GM21390 (cell line): ENCODE results near the gene AP2S1.
A peak's percentile ranks its signal among the peaks of the same experiment; 100 is the strongest.
"Not testable (repeated sequence)": the region's sequence is repeated elsewhere in the genome, so short reads cannot be mapped to it uniquely, and the experiment has no call there.

Source experiments
- ATAC-seq: cut with Tn5 transposase; IDR thresholded peaks from one replicate; pipeline ENCODE4 v1.9.1; 2021; ENCODE audit not compliant: unreplicated experiment

Gene AP2S1

DNA sequence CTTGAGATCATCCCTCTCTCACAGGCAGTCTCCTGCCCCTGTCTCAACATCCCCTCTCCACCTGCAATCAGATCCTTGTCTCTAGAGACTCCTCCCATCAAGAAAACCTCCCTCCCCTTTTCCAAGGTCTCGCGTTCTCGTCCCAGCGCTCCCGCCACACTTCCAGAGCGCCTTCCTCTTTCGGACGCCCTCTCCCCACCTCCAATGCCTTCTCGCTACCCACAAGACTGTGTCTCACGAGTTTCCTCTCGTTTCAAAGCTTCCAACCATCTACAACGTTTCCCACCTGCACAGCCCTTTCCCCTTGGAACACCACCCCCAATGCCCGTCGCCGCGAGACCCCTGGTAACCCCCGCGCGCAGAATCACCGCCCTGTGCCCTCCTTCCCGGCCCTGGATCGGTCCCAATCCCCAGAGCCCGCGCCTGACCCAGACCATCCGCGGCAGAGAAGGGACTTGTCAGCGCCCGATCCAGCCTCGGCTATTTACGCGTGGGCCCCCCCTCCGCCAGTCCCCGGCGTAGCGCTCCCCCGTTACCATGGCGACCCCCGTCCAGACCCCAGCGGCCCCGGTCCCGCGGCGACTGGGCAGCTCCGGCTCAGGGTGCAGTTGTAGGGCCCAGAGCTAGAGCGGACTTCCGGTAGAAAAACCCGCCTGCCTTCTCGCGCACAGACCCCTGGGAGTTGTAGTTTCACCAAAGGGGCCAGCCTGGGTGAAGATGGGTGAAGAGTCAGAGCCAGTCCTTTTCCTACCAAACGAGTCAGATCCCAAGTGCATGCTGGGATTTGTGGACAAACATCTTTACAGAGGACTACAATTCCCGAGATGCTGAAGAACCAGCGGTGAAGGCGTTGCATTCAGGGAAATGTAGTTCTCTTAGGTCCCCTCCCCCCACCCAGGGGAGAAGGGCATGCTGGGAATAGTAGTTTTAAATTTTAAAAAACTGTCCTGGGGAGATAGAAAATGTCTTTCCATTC lies at the start of gene AP2S1:
AP2S1 (minus strand) TSS at position 619 of the 976 bp plus-strand sequence; CDS start at position 539, 80 bp downstream.
- peak; percentile 93 for ATAC-seq

GRCh38 chr19:46900341-46900740 lies 49.7 kb upstream of the AP2S1 start:
- ATAC-seq, result no peak

- ATAC-seq, result no peak
Measured at GRCh38 chr19:46898731-46899130, 48.1 kb upstream of the AP2S1 start.

DNA sequence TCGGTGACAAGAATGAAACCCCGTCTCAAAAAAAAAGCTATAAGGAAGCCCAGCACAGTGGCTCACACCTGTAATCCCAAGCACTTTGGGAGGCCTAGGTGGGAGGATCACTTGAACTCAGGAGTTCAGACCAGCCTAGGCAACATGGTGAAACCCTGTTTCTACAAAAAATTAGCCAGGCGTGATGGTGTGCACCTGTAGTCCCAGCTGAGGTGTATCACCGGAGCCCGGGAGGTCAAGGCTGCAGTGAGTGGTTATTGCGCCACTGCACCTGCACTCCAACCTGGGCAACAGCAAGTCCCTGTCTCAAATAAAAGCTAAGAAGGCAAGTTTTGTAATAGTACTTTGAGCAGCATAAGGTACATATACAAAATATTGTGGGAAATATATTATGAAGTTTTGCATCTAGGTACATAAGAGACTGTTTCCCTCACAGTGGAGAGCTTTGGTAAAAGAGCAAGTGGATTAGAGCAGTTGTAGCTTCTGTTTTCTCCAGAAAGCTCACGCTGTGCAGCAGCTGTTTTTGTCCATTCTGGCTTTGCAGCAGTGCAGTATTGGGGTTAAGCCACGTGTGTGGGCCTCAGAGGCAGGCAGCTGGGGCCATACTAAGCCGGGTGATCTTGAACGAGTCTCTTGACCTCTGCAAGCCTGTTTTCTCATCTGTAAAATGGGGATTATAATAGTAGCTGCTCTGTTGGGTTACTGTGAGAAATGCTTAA lies 45.6 kb upstream of the AP2S1 start:
- no peak for ATAC-seq

- no peak for ATAC-seq
Measured at GRCh38 chr19:46892252-46893179, 41.9 kb upstream of the AP2S1 start.

DNA sequence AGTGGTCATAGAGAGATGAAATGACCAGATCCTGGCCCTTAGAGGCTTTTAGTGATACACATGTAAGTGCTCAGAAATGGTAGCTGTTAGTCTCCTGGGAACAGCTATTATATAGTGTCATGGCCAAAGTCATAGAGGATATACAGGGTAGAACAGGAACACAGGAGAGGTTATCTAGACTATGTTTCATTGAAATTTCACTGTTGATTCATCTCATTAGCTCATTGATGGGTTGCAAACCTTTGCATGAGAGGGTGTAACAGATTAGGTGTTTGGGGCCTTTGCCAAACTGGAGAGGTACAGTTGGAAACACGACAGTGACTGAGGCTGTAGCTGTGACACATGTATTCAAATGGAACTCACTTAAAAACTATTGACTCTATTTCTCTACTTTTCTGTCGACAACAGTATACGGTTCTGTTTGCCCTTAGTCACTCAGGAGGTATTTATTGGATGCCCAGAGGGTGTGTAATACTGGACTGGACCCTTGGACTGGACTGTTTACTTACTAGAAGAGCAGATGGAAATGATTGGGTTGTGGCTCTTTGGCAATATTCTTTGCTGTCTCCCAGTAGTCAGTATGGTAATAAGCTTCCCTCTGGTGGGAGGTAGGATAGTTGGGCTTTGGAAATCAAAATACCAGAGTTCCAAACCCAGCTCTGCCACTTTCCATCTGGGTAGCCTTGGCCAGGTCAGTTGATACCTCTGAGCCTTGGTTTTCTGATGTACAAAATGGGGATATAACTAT lies 40.0 kb upstream of the AP2S1 start:
- ATAC-seq, result no peak

DNA sequence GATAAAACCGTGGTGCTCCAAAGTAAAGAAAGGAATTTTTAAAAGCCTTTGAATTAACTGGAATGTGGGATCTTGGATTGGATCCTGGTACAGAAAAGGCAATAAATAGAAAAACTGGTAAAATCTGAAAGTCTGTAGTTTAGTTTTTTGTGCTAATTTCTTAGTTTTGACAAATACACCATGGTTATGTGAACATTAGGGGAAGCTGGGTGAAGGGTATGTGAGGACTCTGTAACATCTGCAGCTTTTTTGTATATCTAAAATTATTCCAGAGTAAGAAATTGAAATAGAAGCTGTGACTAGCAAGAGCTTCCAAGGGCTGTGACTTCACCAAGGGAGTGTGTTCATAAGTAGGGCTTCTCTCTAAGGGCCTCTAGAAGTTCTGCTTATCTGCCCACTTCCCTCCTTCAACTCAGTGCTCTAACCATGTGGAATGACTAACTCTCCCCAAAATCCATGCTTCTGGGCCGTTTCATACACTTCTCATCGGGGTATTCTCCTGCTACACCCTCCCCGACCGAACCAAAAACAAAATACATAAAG lies 36.7 kb upstream of the AP2S1 start:
- no peak for ATAC-seq

GRCh38 chr19:46886546-46887239 lies 36.0 kb upstream of the AP2S1 start:
- no peak for ATAC-seq

DNA sequence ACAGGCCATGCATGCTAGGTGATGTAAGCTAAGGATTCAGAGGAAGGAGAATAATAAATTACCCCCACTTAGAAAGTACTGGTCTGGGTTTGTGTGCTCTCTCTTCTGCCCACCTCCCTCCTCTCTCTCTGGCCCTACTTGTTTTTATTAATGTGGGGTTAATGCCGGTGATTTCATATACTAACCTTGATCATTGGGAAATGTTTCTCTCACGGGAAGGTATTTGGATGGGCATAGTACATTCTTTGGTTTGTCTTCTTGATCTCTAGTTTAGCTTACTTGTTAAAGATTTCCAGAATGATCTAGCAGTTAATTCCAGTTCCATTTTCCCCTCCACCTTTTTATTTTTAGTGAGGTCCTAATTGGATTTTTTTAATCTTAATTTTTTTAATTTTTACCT lies 34.8 kb upstream of the AP2S1 start:
- no peak for ATAC-seq

DNA sequence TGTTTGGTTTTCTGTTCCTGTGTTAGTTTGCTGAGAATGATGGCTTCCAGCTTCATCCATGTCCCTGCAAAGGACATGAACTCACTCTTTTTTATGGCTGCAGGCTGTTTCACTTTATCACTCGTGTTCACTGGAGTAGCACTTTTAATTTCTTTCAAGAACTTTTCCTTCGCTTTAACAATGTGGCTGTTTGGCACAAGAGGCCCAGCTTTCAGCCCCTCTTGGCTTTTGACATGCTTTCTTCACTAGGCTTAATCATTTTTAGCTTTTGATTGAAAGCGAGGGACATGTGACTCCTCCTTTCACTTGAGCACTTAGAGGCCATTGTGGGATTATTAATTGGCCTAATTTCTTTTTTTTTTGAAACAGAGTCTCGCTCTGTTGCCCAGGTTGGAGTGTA lies 32.1 kb upstream of the AP2S1 start:
- ATAC-seq, result not testable (repeated sequence)

DNA sequence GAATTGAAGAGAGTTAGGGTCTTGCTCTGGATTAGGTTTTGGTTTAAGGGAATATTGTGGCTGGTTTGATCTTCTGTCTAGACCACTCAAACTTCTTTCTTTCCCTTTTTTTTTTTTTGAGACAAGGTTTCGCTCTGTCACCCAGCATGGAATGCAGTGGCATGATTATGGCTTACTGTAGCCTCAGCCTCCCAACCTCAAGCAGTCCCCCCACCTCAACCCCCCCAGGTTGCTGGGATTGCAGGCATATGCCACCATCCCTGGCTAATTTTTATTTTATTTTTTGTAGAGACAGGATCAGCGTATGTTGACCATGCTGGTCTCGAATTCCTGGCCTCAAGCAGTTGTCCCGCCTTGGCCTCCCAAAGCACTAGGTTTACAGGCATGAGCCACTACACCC lies 31.4 kb upstream of the AP2S1 start:
- ATAC-seq, result no peak

- no peak for ATAC-seq
Measured at GRCh38 chr19:46881092-46881491, 30.4 kb upstream of the AP2S1 start.

- no peak for ATAC-seq
Measured at GRCh38 chr19:46880431-46880830, 29.8 kb upstream of the AP2S1 start.

DNA sequence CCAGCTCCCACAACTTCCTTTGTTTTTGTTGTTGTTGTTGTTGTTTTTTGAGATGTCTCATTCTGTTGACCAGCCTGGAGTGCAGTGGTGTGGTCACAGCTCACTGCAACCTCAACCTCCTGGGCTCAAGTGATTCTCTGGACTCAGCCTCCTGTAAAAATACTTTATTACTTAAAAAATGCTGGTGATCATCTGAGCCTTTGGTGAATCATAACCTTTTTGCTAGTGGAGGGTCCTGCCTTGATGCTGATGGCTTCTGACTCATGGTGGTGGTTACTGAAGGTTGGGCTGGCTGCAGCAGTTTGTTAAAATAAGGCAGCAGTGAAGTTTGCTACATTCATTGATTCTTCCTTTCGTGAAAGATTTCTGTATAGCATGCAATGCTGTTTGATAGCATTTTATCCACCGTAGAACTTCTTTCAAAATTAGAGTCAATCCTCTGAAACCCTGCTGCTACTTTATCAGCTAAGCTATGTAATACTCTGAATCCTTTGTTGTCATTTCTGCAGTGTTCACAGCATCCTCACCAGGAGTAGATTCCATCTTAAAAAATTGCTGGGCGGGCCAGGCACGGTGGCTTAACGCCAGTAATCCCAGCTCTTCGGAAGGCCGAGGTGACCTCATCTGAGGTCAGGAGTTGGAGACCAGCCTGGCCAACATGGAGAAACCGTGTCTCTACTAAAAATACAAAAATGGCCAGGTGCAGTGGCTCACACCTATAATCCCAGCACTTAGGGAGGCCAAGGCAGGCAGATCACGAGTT lies 28.1 kb upstream of the AP2S1 start:
- no peak for ATAC-seq

DNA sequence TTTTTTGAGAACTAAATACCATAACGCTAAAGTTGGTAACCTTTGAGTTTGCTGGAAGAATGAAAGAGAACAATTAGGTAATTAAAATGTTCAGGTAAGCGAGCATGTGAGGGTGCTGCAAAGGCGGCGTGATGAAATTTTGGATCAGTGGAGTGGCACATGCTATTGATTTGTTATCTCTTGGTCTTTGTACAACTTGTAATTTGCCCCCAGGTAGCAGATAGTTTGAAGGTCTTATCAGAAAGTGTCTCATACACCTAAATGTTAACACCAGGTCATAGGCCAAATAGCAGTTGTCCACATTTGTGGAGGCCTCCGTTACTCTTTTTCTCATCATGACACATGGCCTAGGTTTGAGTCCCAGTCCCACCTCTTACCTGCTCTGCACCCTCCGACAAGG lies 25.0 kb upstream of the AP2S1 start:
- no peak for ATAC-seq

- no peak for ATAC-seq
Measured at GRCh38 chr19:46875234-46875633, 24.6 kb upstream of the AP2S1 start.

GRCh38 chr19:46872967-46873366 lies 22.3 kb upstream of the AP2S1 start:
- ATAC-seq, result no peak

DNA sequence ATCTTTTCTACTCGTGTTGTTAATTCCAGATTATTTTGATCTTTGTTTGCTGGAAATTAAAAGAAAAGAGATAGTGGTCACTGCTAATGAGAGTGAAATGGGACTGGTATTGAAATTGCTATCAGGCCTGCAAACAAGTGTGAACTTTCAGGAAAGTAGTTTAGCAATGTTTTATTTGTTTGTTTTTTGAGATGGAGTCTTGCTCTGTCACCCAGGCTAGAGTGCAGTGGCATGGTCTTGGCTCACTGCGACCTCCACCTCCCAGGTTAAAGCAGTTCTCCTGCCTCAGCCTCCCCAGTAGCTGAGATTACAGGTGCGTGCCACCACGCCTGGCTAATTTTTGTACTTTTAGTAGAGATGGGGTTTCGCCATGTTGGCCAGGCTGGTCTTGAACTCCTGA lies 20.5 kb upstream of the AP2S1 start:
- not testable (repeated sequence) for ATAC-seq
